ENCODE data around the gene NUP93. TPM values are rescaled to one million over a fixed set of nuclear protein-coding genes. Genes with fewer than 3 reads are reported as not detected.

The NUP93 gene
- total and polyA plus RNA-seq, 2 of the 8 experiments (the other 6 are each of a cell fraction or from before 2014, with no cell fraction given), result 147 to 201 TPM

GRCh38 chr16:56732366-56732765 is 2.4 kb downstream of the NUP93 start:
- DNase-seq (ENCODE audit: low read depth in 1 of 2, low spot score in 2 of 2) (no peak), FAIRE-seq (no peak)
- ChIA-PET CTCF (ENCODE audit: partially characterized antibody) (no interaction called here), POLR2A (ENCODE audit: partially characterized antibody) (no interaction called here)
- no peak overlapping the region for H2AFZ ChIP-seq (ENCODE audit: low read length)
- no peak overlapping the region for H2BK20ac ChIP-seq (ENCODE audit: low read length)
- no peak overlapping the region for H2BK12ac ChIP-seq (ENCODE audit: low read depth, low read length)
- no peaks in the 10 kb centered on the region for H3K27me3 ChIP-seq (replicated peaks in 1 of 4; ENCODE audit: control insufficient read depth in 3 of 4, extremely low read depth in 1 of 4, insufficient read depth in 3 of 4, low read length in 3 of 4)
- no peak overlapping the region for H3K18ac ChIP-seq (ENCODE audit: extremely low read depth, low read length)
- H3K4me1 ChIP-seq (replicated peaks in 1 of 4; ENCODE audit: control insufficient read depth in 3 of 4, insufficient read depth in 4 of 4, low read length in 3 of 4), result peaks cover 0 to 3% (median 2%) of the 10 kb centered on the region in 4 experiments; a peak in 2 of 7 replicates
- no peak overlapping the region for H2BK5ac ChIP-seq (ENCODE audit: low read depth, low read length)
- no peak overlapping the region for H4K5ac ChIP-seq (ENCODE audit: insufficient read length, low read depth, low read length)
- H4K8ac ChIP-seq (ENCODE audit: extremely low read depth, insufficient read depth, low read length), result no peak overlapping the region
- H3K14ac ChIP-seq (ENCODE audit: insufficient read length), result no peak overlapping the region
- peaks cover 28 to 71% of the 10 kb centered on the region in 2 experiments for H3K79me2 ChIP-seq (ENCODE audit: control insufficient read depth in 1 of 2, insufficient read depth in 2 of 2, low read length in 2 of 2)
- no peak overlapping the region for H2BK15ac ChIP-seq (ENCODE audit: low read length)
- H3K4me3 ChIP-seq (ENCODE audit: extremely low read depth in 1 of 4, insufficient read depth in 2 of 4, low read depth in 3 of 4, low read length in 4 of 4), result no peak overlapping the region
- H4K91ac ChIP-seq (replicated peaks; ENCODE audit: insufficient read length, low read length), result no peak overlapping the region
- peaks cover 12% of the 10 kb centered on the region for H3K23me2 ChIP-seq (ENCODE audit: low read depth, low read length)
- H3K23ac ChIP-seq (ENCODE audit: insufficient read length), result no peak overlapping the region
- no peaks in the 10 kb centered on the region; a peak in 1 of 4 replicates for H3K9me3 ChIP-seq (ENCODE audit: insufficient read depth in 2 of 2, low read depth in 1 of 2, low read length in 1 of 2)
- H3K9ac ChIP-seq (replicated peaks in 1 of 4; ENCODE audit: extremely low read depth in 1 of 4, low read depth in 3 of 4, low read length in 3 of 4), result no peak overlapping the region; a peak in 1 of 7 replicates
- no peak overlapping the region for H3K4me2 ChIP-seq (ENCODE audit: insufficient read depth in 1 of 2, low read depth in 2 of 2, low read length in 2 of 2)
- no peak overlapping the region for H2AK5ac ChIP-seq (ENCODE audit: low read depth, low read length)
- no peak overlapping the region for H3K4ac ChIP-seq (replicated peaks; ENCODE audit: insufficient read length, low read depth, low read length)
- no peaks in the 10 kb centered on the region; a peak in 1 of 8 replicates for H3K36me3 ChIP-seq (ENCODE audit: control insufficient read depth in 2 of 4, insufficient read depth in 4 of 4, low read length in 3 of 4)
- TF ChIP-seq HDAC2 (IDR thresholded peaks at IDR 0.05; ENCODE audit: borderline replicate concordance in 1 of 2, low read depth in 2 of 2, low read length in 2 of 2) (no peak), TAF1 (IDR thresholded peaks at IDR 0.05; ENCODE audit: low read depth, low read length) (no peak)
- H4K20me1 ChIP-seq (replicated peaks in 1 of 2; ENCODE audit: control insufficient read depth in 1 of 2, insufficient read depth in 2 of 2, low read length in 2 of 2), result peaks cover 4 to 19% of the 10 kb centered on the region in 2 experiments
- no peak overlapping the region for H3K56ac ChIP-seq (replicated peaks; ENCODE audit: insufficient read length, low read depth, low read length)
- no peak overlapping the region for H2BK120ac ChIP-seq (replicated peaks; ENCODE audit: low read depth, low read length)
- H3K79me1 ChIP-seq (ENCODE audit: low read depth, low read length), result peaks cover 22% of the 10 kb centered on the region
- no peak overlapping the region for H3K27ac ChIP-seq (ENCODE audit: low read depth, low read length)
- 92% methylated on average over 2 of the region's 2 CpGs; no CpG with 5 or more reads in 1 of the 2 experiments for WGBS, 2 experiments (ENCODE audit: extremely low coverage in 1 of 2, insufficient coverage in 1 of 2, insufficient read length in 1 of 2, insufficient replicate concordance in 2 of 2, low coverage in 1 of 2, low lambda C conversion rate in 2 of 2, missing lambda C conversion rate in 1 of 2)

Data from H1 (cell line).